Adrenal gland (tissue), 5 donors: ENCODE data around the gene RYR2.

Source experiments
- CTCF ChIP-seq, 6 experiments: fragments of 450-650 bp in 4 of 6; fragments of 200-600 bp in 2 of 6; sonication (generic) in 1 of 6; IDR thresholded peaks; 1 replicate in 5 of 6; 2 replicates in 1 of 6; pipeline versions ENCODE4 v1.5.1 to v1.8.0; 2016 to 2021; ENCODE audit warnings: antibody characterized with exemption in 6 of 6, mild to moderate bottlenecking in 2 of 6, moderate library complexity in 1 of 6
- POLR2A ChIP-seq, 2 donors: fragments of 450-650 bp; IDR thresholded peaks; one replicate each; pipeline ENCODE4 v1.6.1; 2017; ENCODE audit warnings: antibody characterized with exemption in 2 of 2, mild to moderate bottlenecking in 2 of 2, moderate library complexity in 1 of 2
- donor health status: DM: no; HTN: no; CAD: no.

GRCh38 chr1:237700181-237700580, 658.2 kb downstream of the RYR2 start:
- no peak for TF ChIP-seq CTCF (IDR thresholded peaks at IDR 0.05)
- TF ChIP-seq POLR2A (IDR thresholded peaks at IDR 0.05): no peak
